B cell (primary cell): ENCODE measurements around the gene ST6GALNAC5. TPM values are rescaled to one million over a fixed set of nuclear protein-coding genes. Genes with fewer than 3 reads are reported as not detected.

Experiments
- ATAC-seq: fragments of 200-7000 bp; cut with Tn5 transposase; one replicate; pipeline ENCODE4 v1.10.0; 2021; ENCODE audit warnings: low read depth, mild to moderate bottlenecking, moderate number of reproducible peaks, moderate library complexity
- CTCF ChIA-PET: fragments of 350-600 bp; sonication (Branson Sonifier 250); formaldehyde crosslinking; loops from one replicate; lab custom pipeline; 2021; ENCODE audit warnings: antibody characterized with exemption, inconsistent platforms; lab: Charles Lee
- POLR2A ChIA-PET: fragments of 350-600 bp; sonication (Branson Sonifier 250); formaldehyde crosslinking; loops from one replicate; lab custom pipeline; 2021; ENCODE audit warnings: antibody characterized with exemption; lab: Charles Lee
- DNase-seq: peaks from one replicate; pipeline ENCODE4 v3.0.0; 2013
- H2AFZ ChIP-seq: 2 replicates; pipeline ENCODE4 v1.6.1; 2012; ENCODE audit warnings: mild to moderate bottlenecking, low read depth, low read length; ENCODE audit not compliant: insufficient read depth, poor library complexity, severe bottlenecking
- H3K27ac ChIP-seq, 2 donors: 1 replicate in 1 of 2; 2 replicates in 1 of 2; pipeline ENCODE4 v1.5.1; 2012 to 2013; ENCODE audit warnings: low read length in 2 of 2, mild to moderate bottlenecking in 2 of 2, moderate library complexity in 1 of 2
- H3K27me3 ChIP-seq, 4 experiments: fragments of 200-600 bp in 1 of 4; sonication (generic) in 1 of 4; replicated peaks in 1 of 4; 1 replicate in 2 of 4; 2 replicates in 2 of 4; pipeline versions ENCODE4 v1.6.1 to v1.7.0; 2013 to 2016; ENCODE audit warnings: low read length in 3 of 4, mild to moderate bottlenecking in 2 of 4, mixed read lengths in 1 of 4, moderate library complexity in 1 of 4; ENCODE audit not compliant: insufficient read depth in 4 of 4, control insufficient read depth in 3 of 4; ENCODE audit errors: control extremely low read depth in 1 of 4
- H3K36me3 ChIP-seq, 2 experiments: replicated peaks in 1 of 2; 1 replicate in 1 of 2; 2 replicates in 1 of 2; pipeline versions ENCODE4 v1.6.1 to v1.7.1; 2013; ENCODE audit warnings: low read length in 1 of 2; ENCODE audit not compliant: insufficient read depth in 2 of 2, control insufficient read depth in 1 of 2; ENCODE audit errors: control extremely low read depth in 1 of 2, extremely low read depth in 1 of 2
- H3K4me1 ChIP-seq, 2 donors: fragments of 200-600 bp in 1 of 2; sonication (generic) in 1 of 2; 1 replicate in 1 of 2; 2 replicates in 1 of 2; pipeline versions ENCODE4 v1.5.1 to v1.6.1; 2013 to 2017; ENCODE audit warnings: low read length in 2 of 2; ENCODE audit not compliant: control insufficient read depth in 2 of 2, insufficient read depth in 2 of 2
- H3K4me2 ChIP-seq: replicated peaks from 2 replicates; pipeline ENCODE3; 2012; ENCODE audit warnings: mild to moderate bottlenecking, low read depth, low read length; ENCODE audit not compliant: poor library complexity, severe bottlenecking
- H3K4me3 ChIP-seq, 5 experiments: fragments of 200-600 bp in 1 of 5; sonication (generic) in 1 of 5; 1 replicate in 3 of 5; 2 replicates in 2 of 5; pipeline versions ENCODE4 v1.5.1 to v1.7.0; 2011 to 2016; ENCODE audit warnings: low read length in 4 of 5, mild to moderate bottlenecking in 4 of 5, low read depth in 2 of 5, control low read depth in 1 of 5, moderate library complexity in 1 of 5; ENCODE audit not compliant: insufficient read depth in 1 of 5; ENCODE audit errors: control extremely low read depth in 1 of 5, extremely low read depth in 1 of 5
- H3K79me2 ChIP-seq: fragments of 200-600 bp; sonication (generic); one replicate; pipeline ENCODE4 v1.6.0; 2016; ENCODE audit warnings: low read length; ENCODE audit not compliant: control insufficient read depth, insufficient read depth
- H3K9ac ChIP-seq: fragments of 200-600 bp; sonication (generic); 2 replicates; pipeline ENCODE4 v1.6.1; 2017; ENCODE audit warnings: mild to moderate bottlenecking, low read length, moderate library complexity
- H3K9me3 ChIP-seq, 3 donors: one replicate each; pipeline versions ENCODE4 v1.6.1 to v1.7.1; 2013; ENCODE audit warnings: low read length in 2 of 3; ENCODE audit not compliant: control insufficient read depth in 2 of 3, insufficient read depth in 1 of 3; ENCODE audit errors: control extremely low read depth in 1 of 3
- H4K20me1 ChIP-seq: 2 replicates; pipeline ENCODE4 v1.6.0; 2012; ENCODE audit warnings: mild to moderate bottlenecking, low read length; ENCODE audit not compliant: insufficient read depth, control insufficient read depth, poor library complexity, severe bottlenecking
- H3K27ac Mint-ChIP-seq: one replicate; pipeline ENCODE4 v1.8.0; 2021; ENCODE audit warnings: mixed read lengths
- H3K27me3 Mint-ChIP-seq: one replicate; pipeline ENCODE4 v1.8.0; 2021; ENCODE audit warnings: mixed read lengths
- H3K4me1 Mint-ChIP-seq: one replicate; pipeline ENCODE4 v1.8.0; 2021; ENCODE audit warnings: mixed read lengths
- H3K4me3 Mint-ChIP-seq: one replicate; pipeline ENCODE4 v1.8.0; 2021; ENCODE audit warnings: mixed read lengths
- H3K9me3 Mint-ChIP-seq: one replicate; pipeline ENCODE4 v1.8.0; 2022; ENCODE audit warnings: mixed read lengths; ENCODE audit not compliant: insufficient read depth
- EZH2 ChIP-seq: IDR thresholded peaks from 2 replicates; pipeline ENCODE4 v1.6.1; 2012; ENCODE audit warnings: borderline replicate concordance, low read depth, mild to moderate bottlenecking, moderate library complexity, low read length; ENCODE audit not compliant: insufficient read depth, poor library complexity, severe bottlenecking
- WGBS: methylation state at CpG from one replicate; pipeline ENCODE4 v1.1.5; 2013; ENCODE audit warnings: missing lambda C conversion rate; ENCODE audit not compliant: insufficient coverage; 5-methylcytosine and 5-hydroxymethylcytosine counted together
- intact Hi-C: fragments of 100-400 bp; cut with micrococcal nuclease; formaldehyde crosslinking; loops from one replicate; pipeline ENCODE4 v1.10.0; 2022
- polyA plus RNA-seq: library from polyadenylated mRNA; depleted of rRNA; stranded (reverse); fragments of >200 nt; gene quantifications from 2 replicates; pipeline ENCODE4 v1.2.3, GENCODE V29; 2012
- total RNA-seq, 2 donors: library from RNA; stranded (reverse); fragments of 120-200 nt in 1 of 2; gene quantifications; 1 replicate in 1 of 2; 2 replicates in 1 of 2; pipeline versions ENCODE4 v1.2.3 to v1.2.4, GENCODE V29; 2013 to 2022
- TF ChIP-seq, protein P1 (sequence below): fragments of 200-600 bp; IDR thresholded peaks from one replicate; pipeline ENCODE4 v1.8.0; 2022; ENCODE audit warnings: antibody characterized with exemption, mild to moderate bottlenecking

ST6GALNAC5 gene
- total and polyA plus RNA-seq, 2 donors (not counting 1 experiment from before 2014, with no cell fraction given): not detected

DNA sequence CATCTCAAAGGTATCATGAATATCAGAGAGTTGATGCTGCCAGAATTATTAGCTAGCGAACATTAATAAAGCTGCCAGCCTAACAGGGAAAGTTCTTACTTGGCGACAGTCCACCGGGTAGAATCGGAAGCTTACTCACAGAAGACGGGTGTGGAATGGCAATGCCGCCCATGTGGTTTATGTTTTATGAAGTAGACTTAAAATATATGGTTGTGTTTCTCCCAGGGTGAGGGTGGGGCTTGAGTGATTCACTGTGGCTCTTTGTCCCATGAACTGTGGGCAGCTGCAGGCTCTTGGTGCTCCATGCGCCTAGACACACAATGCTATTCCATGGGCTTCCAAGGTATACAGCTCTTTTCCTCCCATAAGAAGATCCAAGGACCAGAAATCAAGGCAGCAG, 189.2 kb downstream of the ST6GALNAC5 start:
- Histone ChIP-seq H3K4me2 (no peak overlapping the region), H3K79me2 (no peaks in the 10 kb centered on the region), H3K9ac (no peak overlapping the region), H4K20me1 (no peaks in the 10 kb centered on the region), H3K9me3 (no peaks in the 10 kb centered on the region), H3K4me3 (no peak overlapping the region), H3K36me3 (no peaks in the 10 kb centered on the region), H3K4me1 (no peaks in the 10 kb centered on the region), H3K27ac (no peak overlapping the region), H2AFZ (no peak overlapping the region), H3K27me3 (no peaks in the 10 kb centered on the region)
- POLR2A ChIA-PET: no interaction called here
- ATAC-seq (no peak), DNase-seq (no peak)
- H3K4me3 Mint-ChIP-seq: no peak overlapping the region
- no peaks in the 10 kb centered on the region for H3K4me1 Mint-ChIP-seq
- H3K27me3 Mint-ChIP-seq: peaks cover 3% of the 10 kb centered on the region
- CTCF ChIA-PET: no interaction called here
- WGBS: 97% methylated on average over 7 of the region's 7 CpGs
- H3K27ac Mint-ChIP-seq: no peak overlapping the region
- no peaks in the 10 kb centered on the region for H3K9me3 Mint-ChIP-seq
- intact Hi-C loops: no loop called here
- TF ChIP-seq, protein P1, sequence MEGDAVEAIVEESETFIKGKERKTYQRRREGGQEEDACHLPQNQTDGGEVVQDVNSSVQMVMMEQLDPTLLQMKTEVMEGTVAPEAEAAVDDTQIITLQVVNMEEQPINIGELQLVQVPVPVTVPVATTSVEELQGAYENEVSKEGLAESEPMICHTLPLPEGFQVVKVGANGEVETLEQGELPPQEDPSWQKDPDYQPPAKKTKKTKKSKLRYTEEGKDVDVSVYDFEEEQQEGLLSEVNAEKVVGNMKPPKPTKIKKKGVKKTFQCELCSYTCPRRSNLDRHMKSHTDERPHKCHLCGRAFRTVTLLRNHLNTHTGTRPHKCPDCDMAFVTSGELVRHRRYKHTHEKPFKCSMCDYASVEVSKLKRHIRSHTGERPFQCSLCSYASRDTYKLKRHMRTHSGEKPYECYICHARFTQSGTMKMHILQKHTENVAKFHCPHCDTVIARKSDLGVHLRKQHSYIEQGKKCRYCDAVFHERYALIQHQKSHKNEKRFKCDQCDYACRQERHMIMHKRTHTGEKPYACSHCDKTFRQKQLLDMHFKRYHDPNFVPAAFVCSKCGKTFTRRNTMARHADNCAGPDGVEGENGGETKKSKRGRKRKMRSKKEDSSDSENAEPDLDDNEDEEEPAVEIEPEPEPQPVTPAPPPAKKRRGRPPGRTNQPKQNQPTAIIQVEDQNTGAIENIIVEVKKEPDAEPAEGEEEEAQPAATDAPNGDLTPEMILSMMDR: no peak
- no peak for TF ChIP-seq EZH2

DNA sequence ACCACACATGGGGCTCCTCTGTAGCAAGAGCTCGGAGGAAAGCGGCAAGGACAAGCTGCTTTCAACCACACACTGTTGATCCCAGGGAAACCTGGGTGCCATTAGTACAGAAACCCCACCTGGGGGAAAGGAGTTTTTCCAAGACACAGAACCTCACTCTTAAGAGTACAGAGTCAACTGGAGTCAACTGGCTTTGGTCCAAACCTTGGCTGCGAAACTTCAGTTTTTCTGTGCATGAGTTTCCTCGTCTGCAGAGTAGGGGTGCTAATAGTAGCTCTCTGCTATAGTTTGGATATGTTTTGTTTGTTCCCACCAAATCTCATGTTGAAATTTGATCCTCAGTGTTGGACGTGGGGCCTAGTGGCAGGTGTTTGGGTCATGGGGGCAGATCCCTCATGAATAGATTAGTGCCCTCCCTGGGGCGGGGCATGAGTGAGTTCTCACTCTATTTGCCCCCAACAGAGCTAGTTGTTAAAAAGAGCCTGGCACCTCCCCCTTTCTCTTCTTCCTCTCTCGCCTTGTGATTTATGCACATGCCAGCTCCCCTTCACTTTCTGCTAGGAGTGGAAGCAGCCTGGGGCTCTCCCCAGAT, 190.8 kb downstream of the ST6GALNAC5 start:
- H4K20me1 ChIP-seq: no peaks in the 10 kb centered on the region
- peaks cover 3% of the 10 kb centered on the region for H3K27me3 Mint-ChIP-seq
- no peaks in the 10 kb centered on the region for H3K36me3 ChIP-seq
- H3K4me2 ChIP-seq: no peak overlapping the region
- DNase-seq: no peak
- intact Hi-C loops: no loop called here
- H3K27me3 ChIP-seq: no peaks in the 10 kb centered on the region
- no peak overlapping the region for H3K4me3 ChIP-seq
- H3K4me3 Mint-ChIP-seq: no peak overlapping the region
- no peak overlapping the region for H3K27ac ChIP-seq
- H3K9me3 Mint-ChIP-seq: no peaks in the 10 kb centered on the region
- H3K4me1 ChIP-seq: no peaks in the 10 kb centered on the region
- 92% methylated on average over 4 of the region's 7 CpGs for WGBS
- H3K4me1 Mint-ChIP-seq: no peaks in the 10 kb centered on the region
- no peak overlapping the region for H3K27ac Mint-ChIP-seq
- ChIA-PET CTCF (no interaction called here), POLR2A (no interaction called here)
- ATAC-seq: no peak
- no peak overlapping the region for H3K9ac ChIP-seq
- H2AFZ ChIP-seq: no peak overlapping the region
- TF ChIP-seq, protein P1: no peak
- no peak for TF ChIP-seq EZH2
- no peaks in the 10 kb centered on the region for H3K79me2 ChIP-seq
- no peaks in the 10 kb centered on the region for H3K9me3 ChIP-seq
